Measurements from ENCODE around the gene IQSEC3. TPM values are rescaled to one million over a fixed set of nuclear protein-coding genes. Genes with fewer than 3 reads are reported as not detected.
"Not testable (repeated sequence)": the region's sequence is repeated elsewhere in the genome, so short reads cannot be mapped to it uniquely, and the experiment has no call there.

The IQSEC3 gene
- total and polyA plus RNA-seq, 2 experiments from 2014 or later: 0.70 to 2.7 TPM

DNA sequence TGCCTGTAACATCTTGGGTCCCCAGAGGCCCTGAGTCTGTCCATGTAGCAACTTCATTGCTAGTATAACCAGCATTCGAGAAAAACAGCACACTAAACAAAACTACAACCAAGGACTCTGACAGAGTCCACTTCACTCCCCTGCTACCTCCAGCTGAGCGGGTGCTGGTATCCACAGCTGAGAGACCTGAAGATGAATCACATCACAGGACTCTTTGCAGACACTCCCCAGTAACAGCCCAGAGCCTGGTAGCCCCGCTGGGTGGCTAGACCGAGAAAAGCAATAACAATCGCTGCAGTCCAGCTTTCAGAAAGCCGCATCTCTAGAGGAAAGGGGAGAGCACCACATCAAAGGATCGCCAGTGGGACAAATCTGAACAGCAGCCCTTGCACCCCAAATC, 9.0 kb upstream of the IQSEC3 start:
- no peak for DNase-seq (ENCODE audit: low spot score)
- Histone ChIP-seq H3K79me2 (no peaks in the 10 kb centered on the region), H4K20me1 (ENCODE audit: insufficient read depth, poor library complexity, severe bottlenecking) (no peaks in the 10 kb centered on the region), H3K4me3 (no peak overlapping the region), H3K27me3 (peaks cover 33% of the 10 kb centered on the region), H2AFZ (no peak overlapping the region), H3K9me3 (ENCODE audit: low read depth) (no peaks in the 10 kb centered on the region), H3K9me2 (replicated peaks; ENCODE audit: insufficient read depth) (no peaks in the 10 kb centered on the region), H3K4me1 (ENCODE audit: insufficient read depth) (no peaks in the 10 kb centered on the region), H3K4me2 (no peak overlapping the region), H3K27ac (no peak overlapping the region), H3K36me3 (replicated peaks; ENCODE audit: insufficient read depth, low read depth) (no peaks in the 10 kb centered on the region)
- WGBS (ENCODE audit: low lambda C conversion rate, missing lambda C conversion rate): 72% methylated on average over 7 of the region's 7 CpGs
- TF ChIP-seq EZH2phosphoT487 (IDR thresholded peaks at IDR 0.05; ENCODE audit: low read depth, severe bottlenecking, unreplicated experiment) (no peak), EZH2 (IDR thresholded peaks at IDR 0.05; ENCODE audit: borderline replicate concordance) (no peak)
- TF ChIP-seq, protein P1, sequence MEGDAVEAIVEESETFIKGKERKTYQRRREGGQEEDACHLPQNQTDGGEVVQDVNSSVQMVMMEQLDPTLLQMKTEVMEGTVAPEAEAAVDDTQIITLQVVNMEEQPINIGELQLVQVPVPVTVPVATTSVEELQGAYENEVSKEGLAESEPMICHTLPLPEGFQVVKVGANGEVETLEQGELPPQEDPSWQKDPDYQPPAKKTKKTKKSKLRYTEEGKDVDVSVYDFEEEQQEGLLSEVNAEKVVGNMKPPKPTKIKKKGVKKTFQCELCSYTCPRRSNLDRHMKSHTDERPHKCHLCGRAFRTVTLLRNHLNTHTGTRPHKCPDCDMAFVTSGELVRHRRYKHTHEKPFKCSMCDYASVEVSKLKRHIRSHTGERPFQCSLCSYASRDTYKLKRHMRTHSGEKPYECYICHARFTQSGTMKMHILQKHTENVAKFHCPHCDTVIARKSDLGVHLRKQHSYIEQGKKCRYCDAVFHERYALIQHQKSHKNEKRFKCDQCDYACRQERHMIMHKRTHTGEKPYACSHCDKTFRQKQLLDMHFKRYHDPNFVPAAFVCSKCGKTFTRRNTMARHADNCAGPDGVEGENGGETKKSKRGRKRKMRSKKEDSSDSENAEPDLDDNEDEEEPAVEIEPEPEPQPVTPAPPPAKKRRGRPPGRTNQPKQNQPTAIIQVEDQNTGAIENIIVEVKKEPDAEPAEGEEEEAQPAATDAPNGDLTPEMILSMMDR (IDR thresholded peaks at IDR 0.05; ENCODE audit: poor library complexity): no peak

DNA sequence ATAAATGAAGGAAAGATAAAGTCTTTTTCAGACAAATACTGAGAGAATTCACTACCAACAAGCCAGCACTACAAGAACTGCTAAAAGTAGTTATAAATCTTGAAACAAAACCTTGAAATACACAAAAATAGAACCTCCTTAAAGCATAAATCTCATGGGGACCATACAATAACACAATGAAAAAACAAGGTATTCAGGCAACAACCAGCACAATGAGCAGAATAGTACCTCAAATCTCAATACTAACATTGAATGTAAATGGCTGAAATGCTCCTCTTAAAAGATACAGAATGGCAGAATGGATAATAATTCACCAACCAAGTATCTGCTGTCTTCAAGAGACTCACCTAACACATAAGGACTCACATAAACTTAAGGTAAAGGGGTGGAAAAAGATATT, 7.7 kb upstream of the IQSEC3 start:
- Histone ChIP-seq H4K20me1 (ENCODE audit: insufficient read depth, poor library complexity, severe bottlenecking) (no peaks in the 10 kb centered on the region), H3K27ac (no peak overlapping the region), H3K4me1 (ENCODE audit: insufficient read depth) (no peaks in the 10 kb centered on the region), H3K9me2 (replicated peaks; ENCODE audit: insufficient read depth) (no peaks in the 10 kb centered on the region), H3K4me2 (no peak overlapping the region), H3K4me3 (no peak overlapping the region), H3K27me3 (peaks cover 28% of the 10 kb centered on the region), H3K36me3 (replicated peaks; ENCODE audit: insufficient read depth, low read depth) (no peaks in the 10 kb centered on the region), H3K79me2 (no peaks in the 10 kb centered on the region), H2AFZ (no peak overlapping the region), H3K9me3 (ENCODE audit: low read depth) (no peaks in the 10 kb centered on the region)
- TF ChIP-seq, protein P1 (IDR thresholded peaks at IDR 0.05; ENCODE audit: poor library complexity): no peak
- TF ChIP-seq EZH2 (IDR thresholded peaks at IDR 0.05; ENCODE audit: borderline replicate concordance): no peak
- TF ChIP-seq EZH2phosphoT487 (IDR thresholded peaks at IDR 0.05; ENCODE audit: low read depth, severe bottlenecking, unreplicated experiment): no peak
- no peak for DNase-seq (ENCODE audit: low spot score)

DNA sequence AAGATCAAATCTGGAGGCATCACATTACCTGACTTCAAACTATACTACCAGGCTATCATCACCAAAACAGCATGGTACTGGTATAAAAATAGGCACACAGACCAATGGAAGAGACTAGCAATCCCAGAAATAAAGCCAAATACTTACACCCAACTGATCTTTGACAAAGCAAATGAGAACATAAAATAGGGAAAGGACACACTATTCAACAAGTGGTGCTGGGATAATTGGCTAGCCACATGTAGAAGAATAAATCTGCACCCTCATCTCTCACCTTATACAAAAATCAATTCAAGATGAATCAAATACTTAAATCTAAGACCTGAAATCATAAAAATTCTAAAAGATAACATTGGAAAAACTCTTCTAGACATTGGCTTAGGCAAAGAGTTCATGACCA, 4.7 kb upstream of the IQSEC3 start:
- H2AFZ ChIP-seq; H4K20me1 ChIP-seq (ENCODE audit: insufficient read depth, poor library complexity, severe bottlenecking); H3K9me2 ChIP-seq (replicated peaks; ENCODE audit: insufficient read depth); H3K9me3 ChIP-seq (ENCODE audit: low read depth); DNase-seq (ENCODE audit: low spot score); H3K4me2 ChIP-seq; H3K79me2 ChIP-seq; H3K4me1 ChIP-seq (ENCODE audit: insufficient read depth); H3K27ac ChIP-seq; H3K36me3 ChIP-seq (replicated peaks; ENCODE audit: insufficient read depth, low read depth); H3K27me3 ChIP-seq; H3K4me3 ChIP-seq: not testable (repeated sequence)

DNA sequence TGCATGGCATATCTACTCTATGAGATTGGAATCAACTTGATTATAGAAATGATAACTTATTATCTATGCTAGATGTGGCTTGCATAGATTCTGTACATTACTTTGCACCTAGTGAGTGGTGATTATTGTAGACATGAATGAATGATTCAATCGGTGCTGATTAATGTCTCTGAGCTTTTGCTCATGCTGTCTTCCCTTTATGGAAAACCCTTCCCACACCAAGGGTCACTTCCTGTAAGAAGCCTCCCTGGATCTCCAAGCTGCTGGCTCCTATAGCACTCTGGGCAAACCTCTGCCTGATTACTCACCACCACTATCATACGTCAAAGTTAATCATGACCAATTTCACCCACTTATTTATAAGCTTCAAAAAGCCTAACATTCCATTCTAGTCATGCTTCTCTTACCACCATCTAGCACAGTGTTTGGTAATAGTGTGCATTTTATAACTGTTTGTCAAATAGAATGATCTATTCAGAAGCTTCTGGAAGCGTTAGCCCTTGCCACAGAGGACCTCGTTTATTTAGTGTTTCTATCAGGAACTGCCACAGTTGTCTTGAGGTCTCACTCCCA, 990 bp upstream of the IQSEC3 start:
- not testable (repeated sequence) for H3K36me3 ChIP-seq (replicated peaks; ENCODE audit: insufficient read depth, low read depth); H3K4me1 ChIP-seq (ENCODE audit: insufficient read depth); H2AFZ ChIP-seq; H3K9me2 ChIP-seq (replicated peaks; ENCODE audit: insufficient read depth); H4K20me1 ChIP-seq (ENCODE audit: insufficient read depth, poor library complexity, severe bottlenecking); H3K79me2 ChIP-seq; H3K4me3 ChIP-seq; DNase-seq (ENCODE audit: low spot score); H3K9me3 ChIP-seq (ENCODE audit: low read depth)
- peaks cover 20% of the 10 kb centered on the region for H3K27me3 ChIP-seq
- peak overlapping the region; percentile 80 for H3K27ac ChIP-seq
- peak overlapping the region; percentile 93 for H3K4me2 ChIP-seq
- 46% methylated on average over 4 of the region's 4 CpGs for WGBS (ENCODE audit: low lambda C conversion rate, missing lambda C conversion rate)

DNA sequence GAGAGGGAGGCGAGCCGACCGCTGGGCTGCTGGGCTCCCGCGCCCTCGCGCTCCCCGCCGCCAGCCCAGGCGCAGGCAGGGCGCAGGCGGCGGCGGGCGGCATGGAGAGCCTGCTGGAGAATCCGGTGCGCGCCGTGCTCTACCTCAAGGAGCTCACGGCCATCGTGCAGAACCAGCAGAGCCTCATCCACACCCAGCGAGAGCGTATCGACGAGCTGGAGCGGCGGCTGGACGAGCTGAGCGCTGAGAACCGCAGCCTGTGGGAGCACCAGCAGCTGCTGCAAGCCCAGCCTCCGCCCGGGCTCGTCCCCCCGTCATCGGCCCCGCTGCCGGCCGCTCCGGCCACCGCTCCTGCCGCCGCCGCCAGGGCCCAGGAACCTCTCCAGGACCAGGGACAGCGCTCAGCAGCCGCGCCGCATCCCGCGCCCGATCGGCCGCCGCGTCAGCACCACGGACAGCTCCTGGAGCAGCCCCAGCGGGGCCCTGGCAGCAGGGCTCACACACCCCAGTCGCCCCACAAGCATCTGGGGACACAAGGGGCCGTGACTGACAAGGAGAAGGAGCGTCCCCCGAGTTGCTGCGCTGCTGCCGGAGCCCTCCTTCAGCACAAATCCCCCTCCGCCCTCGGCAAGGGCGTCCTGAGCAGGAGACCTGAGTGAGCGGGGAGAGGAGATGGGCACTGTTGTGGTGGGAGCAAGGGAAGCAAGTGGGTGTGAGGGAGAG, 376 bp downstream of the IQSEC3 start:
- WGBS (ENCODE audit: low lambda C conversion rate, missing lambda C conversion rate): 4% methylated on average over 45 of the region's 66 CpGs
- not testable (repeated sequence) for H2AFZ ChIP-seq; H3K4me3 ChIP-seq; H3K27ac ChIP-seq; H3K36me3 ChIP-seq (replicated peaks; ENCODE audit: insufficient read depth, low read depth); H4K20me1 ChIP-seq (ENCODE audit: insufficient read depth, poor library complexity, severe bottlenecking); H3K4me1 ChIP-seq (ENCODE audit: insufficient read depth); H3K79me2 ChIP-seq; H3K9me3 ChIP-seq (ENCODE audit: low read depth); H3K9me2 ChIP-seq (replicated peaks; ENCODE audit: insufficient read depth)
- DNase-seq (ENCODE audit: low spot score): peak; percentile 78
- Histone ChIP-seq H3K27me3 (peaks cover 30% of the 10 kb centered on the region), H3K4me2 (peak overlapping the region; percentile 93)

DNA sequence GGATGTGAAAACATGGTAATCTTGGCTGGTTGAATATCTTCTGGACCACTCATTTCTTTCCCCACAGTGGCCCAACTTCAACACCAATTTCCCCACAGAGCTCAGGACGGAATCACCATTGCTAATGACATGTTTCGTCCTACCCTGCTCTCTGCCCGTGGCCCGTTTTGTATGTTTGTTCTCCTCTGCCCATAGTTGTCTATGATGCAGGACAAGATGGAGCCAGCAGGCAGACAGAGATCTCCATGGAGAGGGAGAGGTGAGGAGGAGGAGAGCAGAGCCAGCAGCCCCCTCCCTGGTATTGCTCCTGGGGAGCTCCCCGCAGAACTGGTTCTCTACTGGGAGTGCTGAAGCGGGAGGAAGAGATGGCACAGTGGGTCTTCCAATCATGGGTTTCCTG, 3.1 kb downstream of the IQSEC3 start:
- H3K9me2 ChIP-seq (replicated peaks; ENCODE audit: insufficient read depth); H3K4me1 ChIP-seq (ENCODE audit: insufficient read depth); H4K20me1 ChIP-seq (ENCODE audit: insufficient read depth, poor library complexity, severe bottlenecking); DNase-seq (ENCODE audit: low spot score); H3K79me2 ChIP-seq; H3K9me3 ChIP-seq (ENCODE audit: low read depth); H3K27ac ChIP-seq; H3K4me3 ChIP-seq; H3K4me2 ChIP-seq; H2AFZ ChIP-seq; H3K36me3 ChIP-seq (replicated peaks; ENCODE audit: insufficient read depth, low read depth): not testable (repeated sequence)
- H3K27me3 ChIP-seq: peaks cover 35% of the 10 kb centered on the region
- WGBS (ENCODE audit: low lambda C conversion rate, missing lambda C conversion rate): 69% methylated on average over 6 of the region's 6 CpGs

DNA sequence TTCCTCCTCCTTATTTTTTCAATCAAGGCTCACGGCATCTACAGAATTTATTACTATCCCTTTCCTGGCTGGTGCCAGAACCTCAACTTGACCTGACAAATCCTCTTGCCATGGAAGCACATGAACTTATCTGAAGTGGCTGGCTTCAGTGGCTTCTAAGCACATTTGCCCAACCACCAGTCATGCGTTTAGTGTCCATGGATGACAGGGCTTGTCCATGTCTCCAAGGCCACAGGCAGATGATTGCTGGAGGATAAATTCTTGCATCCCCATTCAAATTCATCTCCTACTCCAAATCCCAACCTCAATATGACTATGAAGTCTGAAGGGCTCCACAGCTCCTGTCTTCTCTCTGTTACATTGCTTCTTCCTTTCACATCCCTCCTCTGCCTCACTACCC, 4.0 kb downstream of the IQSEC3 start:
- H3K36me3 ChIP-seq (replicated peaks; ENCODE audit: insufficient read depth, low read depth); H3K4me2 ChIP-seq; H3K79me2 ChIP-seq; H3K4me3 ChIP-seq; H3K27ac ChIP-seq; DNase-seq (ENCODE audit: low spot score); H3K9me2 ChIP-seq (replicated peaks; ENCODE audit: insufficient read depth); H4K20me1 ChIP-seq (ENCODE audit: insufficient read depth, poor library complexity, severe bottlenecking); H3K4me1 ChIP-seq (ENCODE audit: insufficient read depth); H3K9me3 ChIP-seq (ENCODE audit: low read depth); H2AFZ ChIP-seq: not testable (repeated sequence)
- H3K27me3 ChIP-seq: peaks cover 40% of the 10 kb centered on the region
- WGBS (ENCODE audit: low lambda C conversion rate, missing lambda C conversion rate): 87% methylated on average over 2 of the region's 2 CpGs
